HL-60 (cell line): Measurements from ENCODE around the gene ZRANB2.

Experiments
- DNase-seq, 2 experiments: peaks; one replicate each; pipeline ENCODE4 v3.0.0-alpha.2; 2010 to 2020; ENCODE audit warnings: low read depth in 1 of 2, low spot score in 1 of 2
- H3K27ac ChIP-seq: fragments of 250-450 bp; sonication (Bioruptor Pico); replicated peaks from 2 replicates; pipeline ENCODE4 v1.5.1; 2020; ENCODE audit warnings: mild to moderate bottlenecking, moderate library complexity
- H3K27me3 ChIP-seq: fragments of 250-450 bp; sonication (Bioruptor Pico); 2 replicates; pipeline ENCODE4 v1.5.1; 2021; ENCODE audit warnings: mild to moderate bottlenecking, moderate library complexity; ENCODE audit not compliant: insufficient read depth, poor library complexity, severe bottlenecking
- H3K4me3 ChIP-seq: replicated peaks from 2 replicates; pipeline ENCODE4 v1.5.1; 2011; ENCODE audit warnings: mild to moderate bottlenecking, control low read depth, low read length; ENCODE audit not compliant: insufficient read depth
- GABPA ChIP-seq: IDR thresholded peaks from 2 replicates; pipeline ENCODE4 v1.6.1; 2012; ENCODE audit warnings: low read depth
- POLR2AphosphoS5 ChIP-seq: IDR thresholded peaks from 2 replicates; pipeline ENCODE4 v1.6.1; 2012; ENCODE audit warnings: low read depth
- SPI1 ChIP-seq: IDR thresholded peaks from 2 replicates; pipeline ENCODE4 v1.6.1; 2012; ENCODE audit warnings: low read depth, mild to moderate bottlenecking, borderline replicate concordance
- long read RNA-seq: library from polyadenylated mRNA; unstranded; transcript quantifications from one replicate; pipeline ENCODE4 v2.0.0, GENCODE V29; 2020
- TF ChIP-seq, protein P1 (sequence below): IDR thresholded peaks from 2 replicates; pipeline ENCODE4 v1.6.1; 2012; ENCODE audit warnings: low read depth; ENCODE audit not compliant: insufficient replicate concordance
- TF ChIP-seq, protein P2 (sequence below): IDR thresholded peaks from one replicate; pipeline ENCODE4 v1.5.1; 2011; ENCODE audit warnings: low read length, control low read depth, inconsistent platforms; ENCODE audit not compliant: insufficient read depth

The ZRANB2 gene, protein sequence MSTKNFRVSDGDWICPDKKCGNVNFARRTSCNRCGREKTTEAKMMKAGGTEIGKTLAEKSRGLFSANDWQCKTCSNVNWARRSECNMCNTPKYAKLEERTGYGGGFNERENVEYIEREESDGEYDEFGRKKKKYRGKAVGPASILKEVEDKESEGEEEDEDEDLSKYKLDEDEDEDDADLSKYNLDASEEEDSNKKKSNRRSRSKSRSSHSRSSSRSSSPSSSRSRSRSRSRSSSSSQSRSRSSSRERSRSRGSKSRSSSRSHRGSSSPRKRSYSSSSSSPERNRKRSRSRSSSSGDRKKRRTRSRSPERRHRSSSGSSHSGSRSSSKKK
- long read RNA-seq, transcript ZRANB2-201 (11 exons, 2,821 nt) = minor isoform, 44 of 281 reads
- long read RNA-seq, transcript ZRANB2-202 (10 exons, 3,078 nt) = major isoform, 99 of 281 reads
- long read RNA-seq, partial matches to known transcripts = 93 of 281 reads
- long read RNA-seq, other reads (novel, unspliced or antisense) = 45 of 281 reads

DNA sequence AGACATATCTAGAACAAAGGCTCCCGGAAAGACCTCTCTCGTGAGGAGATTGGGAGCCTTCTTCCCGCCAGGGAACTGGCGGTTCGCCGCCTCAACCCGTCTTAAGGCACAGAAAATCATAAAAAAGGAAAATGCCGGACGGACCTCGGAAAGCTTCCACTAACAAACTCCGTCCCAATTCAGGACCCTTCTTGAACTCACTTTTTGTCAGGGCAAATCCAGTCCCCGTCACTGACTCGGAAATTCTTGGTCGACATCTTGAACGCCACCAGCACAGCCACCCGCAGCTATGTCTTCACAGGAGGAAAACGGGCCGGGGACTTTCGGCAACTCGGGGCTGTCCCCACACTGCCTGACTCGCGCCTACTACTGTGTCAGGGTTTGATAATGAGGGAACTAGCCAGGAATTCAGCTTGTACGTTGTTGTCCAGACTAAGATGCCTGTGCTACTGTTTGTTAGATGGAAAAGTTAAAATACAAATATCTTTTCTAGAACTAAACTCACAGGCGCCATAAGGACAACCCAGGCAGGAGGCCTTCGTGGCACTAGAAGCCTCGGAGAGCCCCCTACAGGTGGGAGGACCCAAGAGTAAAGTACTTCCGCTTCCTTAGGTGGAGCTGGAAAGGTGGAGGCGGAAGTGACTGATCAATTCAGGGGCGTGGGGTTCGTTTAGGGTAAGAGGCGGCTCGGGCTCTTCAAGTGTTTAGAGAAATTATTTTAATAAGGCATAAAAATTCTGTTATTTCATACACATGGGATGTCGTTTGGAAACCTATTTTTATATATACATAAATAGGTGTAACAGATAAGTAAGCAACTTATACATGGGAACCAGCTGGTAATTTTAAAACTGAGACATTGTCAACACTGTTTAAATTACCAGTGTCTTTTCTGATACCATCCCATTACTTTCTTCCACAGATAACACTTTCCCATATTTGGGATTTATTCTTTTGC, at the start of gene ZRANB2:
Gene ZRANB2, minus strand, starts transcription at position 297 of the 958 bp plus-strand sequence. Its CDS starts 40 bp downstream, at position 257.
- Histone ChIP-seq H3K27me3 (no peaks in the 10 kb centered on the region), H3K27ac (peak within 1 kb of the TSS; percentile 99), H3K4me3 (peak within 1 kb of the TSS; percentile 78)
- TF ChIP-seq, protein P1, sequence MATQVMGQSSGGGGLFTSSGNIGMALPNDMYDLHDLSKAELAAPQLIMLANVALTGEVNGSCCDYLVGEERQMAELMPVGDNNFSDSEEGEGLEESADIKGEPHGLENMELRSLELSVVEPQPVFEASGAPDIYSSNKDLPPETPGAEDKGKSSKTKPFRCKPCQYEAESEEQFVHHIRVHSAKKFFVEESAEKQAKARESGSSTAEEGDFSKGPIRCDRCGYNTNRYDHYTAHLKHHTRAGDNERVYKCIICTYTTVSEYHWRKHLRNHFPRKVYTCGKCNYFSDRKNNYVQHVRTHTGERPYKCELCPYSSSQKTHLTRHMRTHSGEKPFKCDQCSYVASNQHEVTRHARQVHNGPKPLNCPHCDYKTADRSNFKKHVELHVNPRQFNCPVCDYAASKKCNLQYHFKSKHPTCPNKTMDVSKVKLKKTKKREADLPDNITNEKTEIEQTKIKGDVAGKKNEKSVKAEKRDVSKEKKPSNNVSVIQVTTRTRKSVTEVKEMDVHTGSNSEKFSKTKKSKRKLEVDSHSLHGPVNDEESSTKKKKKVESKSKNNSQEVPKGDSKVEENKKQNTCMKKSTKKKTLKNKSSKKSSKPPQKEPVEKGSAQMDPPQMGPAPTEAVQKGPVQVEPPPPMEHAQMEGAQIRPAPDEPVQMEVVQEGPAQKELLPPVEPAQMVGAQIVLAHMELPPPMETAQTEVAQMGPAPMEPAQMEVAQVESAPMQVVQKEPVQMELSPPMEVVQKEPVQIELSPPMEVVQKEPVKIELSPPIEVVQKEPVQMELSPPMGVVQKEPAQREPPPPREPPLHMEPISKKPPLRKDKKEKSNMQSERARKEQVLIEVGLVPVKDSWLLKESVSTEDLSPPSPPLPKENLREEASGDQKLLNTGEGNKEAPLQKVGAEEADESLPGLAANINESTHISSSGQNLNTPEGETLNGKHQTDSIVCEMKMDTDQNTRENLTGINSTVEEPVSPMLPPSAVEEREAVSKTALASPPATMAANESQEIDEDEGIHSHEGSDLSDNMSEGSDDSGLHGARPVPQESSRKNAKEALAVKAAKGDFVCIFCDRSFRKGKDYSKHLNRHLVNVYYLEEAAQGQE = peak; percentile 49
- TF ChIP-seq, protein P2, sequence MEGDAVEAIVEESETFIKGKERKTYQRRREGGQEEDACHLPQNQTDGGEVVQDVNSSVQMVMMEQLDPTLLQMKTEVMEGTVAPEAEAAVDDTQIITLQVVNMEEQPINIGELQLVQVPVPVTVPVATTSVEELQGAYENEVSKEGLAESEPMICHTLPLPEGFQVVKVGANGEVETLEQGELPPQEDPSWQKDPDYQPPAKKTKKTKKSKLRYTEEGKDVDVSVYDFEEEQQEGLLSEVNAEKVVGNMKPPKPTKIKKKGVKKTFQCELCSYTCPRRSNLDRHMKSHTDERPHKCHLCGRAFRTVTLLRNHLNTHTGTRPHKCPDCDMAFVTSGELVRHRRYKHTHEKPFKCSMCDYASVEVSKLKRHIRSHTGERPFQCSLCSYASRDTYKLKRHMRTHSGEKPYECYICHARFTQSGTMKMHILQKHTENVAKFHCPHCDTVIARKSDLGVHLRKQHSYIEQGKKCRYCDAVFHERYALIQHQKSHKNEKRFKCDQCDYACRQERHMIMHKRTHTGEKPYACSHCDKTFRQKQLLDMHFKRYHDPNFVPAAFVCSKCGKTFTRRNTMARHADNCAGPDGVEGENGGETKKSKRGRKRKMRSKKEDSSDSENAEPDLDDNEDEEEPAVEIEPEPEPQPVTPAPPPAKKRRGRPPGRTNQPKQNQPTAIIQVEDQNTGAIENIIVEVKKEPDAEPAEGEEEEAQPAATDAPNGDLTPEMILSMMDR = peak; percentile 28
- peak; percentile 72; the same call in 1 of the 2 replicates for TF ChIP-seq SPI1
- TF ChIP-seq GABPA = peak; percentile 79
- TF ChIP-seq POLR2AphosphoS5 = peak; percentile 92
- peak; percentile 95 for DNase-seq

DNA sequence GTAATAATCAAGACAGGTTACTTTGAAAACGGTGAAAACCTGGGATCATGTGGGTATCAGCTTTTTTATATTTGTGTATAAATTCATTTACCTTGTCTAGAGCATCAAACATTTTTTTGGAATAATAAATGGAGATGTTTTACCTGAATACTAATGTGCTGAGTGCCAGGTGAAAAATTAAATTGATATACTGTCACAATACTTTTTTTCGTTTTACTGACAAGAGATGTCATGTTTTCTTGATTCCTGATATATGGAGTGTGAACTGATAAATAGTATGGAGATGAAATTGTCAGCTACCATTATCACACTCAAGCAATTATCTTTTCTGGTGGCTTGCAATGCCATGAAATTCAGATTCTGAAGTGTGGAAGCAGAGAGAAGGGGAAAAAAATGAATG, 47.2 kb upstream of the ZRANB2 start:
- no peak for DNase-seq
- TF ChIP-seq, protein P1 = no peak
- TF ChIP-seq GABPA = no peak
- no peaks in the 10 kb centered on the region for H3K27me3 ChIP-seq
- H3K27ac ChIP-seq = no peak overlapping the region
- no peak overlapping the region for H3K4me3 ChIP-seq

DNA sequence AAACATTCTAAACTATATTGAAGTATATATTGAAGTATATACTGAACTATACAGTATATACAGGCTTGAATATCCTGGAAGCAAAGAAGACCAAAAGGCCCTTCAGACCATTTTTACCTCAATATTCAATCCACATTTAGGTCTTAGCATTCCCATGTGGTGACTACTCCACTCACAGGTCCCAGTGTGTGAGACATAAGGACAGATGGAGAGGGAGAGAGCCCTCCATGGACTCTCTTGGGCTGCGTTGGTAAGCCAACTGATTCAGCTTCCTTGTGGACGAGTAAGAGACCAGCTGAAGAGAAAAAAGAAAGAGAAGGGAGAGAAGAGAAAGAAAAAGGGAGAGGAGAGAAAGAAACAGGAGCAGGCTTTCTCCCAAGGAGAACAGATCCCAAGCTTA, 37.3 kb upstream of the ZRANB2 start:
- Histone ChIP-seq H3K4me3 (no peak overlapping the region), H3K27ac (no peak overlapping the region), H3K27me3 (no peaks in the 10 kb centered on the region)
- no peak for TF ChIP-seq SPI1
- TF ChIP-seq, protein P2 = no peak
- TF ChIP-seq GABPA = no peak
- TF ChIP-seq, protein P1 = no peak
- no peak for TF ChIP-seq POLR2AphosphoS5
- no peak for DNase-seq
